HS-27A (cell line): Measurements from ENCODE around the gene KPNA5.
"Not testable (repeated sequence)": the region's sequence is repeated elsewhere in the genome, so short reads cannot be mapped to it uniquely, and the experiment has no call there.

Experiments
- DNase-seq: peaks from one replicate; pipeline ENCODE4 v3.0.0-alpha.2; 2012; ENCODE audit warnings: low read depth, missing footprints

The KPNA5 gene

DNA sequence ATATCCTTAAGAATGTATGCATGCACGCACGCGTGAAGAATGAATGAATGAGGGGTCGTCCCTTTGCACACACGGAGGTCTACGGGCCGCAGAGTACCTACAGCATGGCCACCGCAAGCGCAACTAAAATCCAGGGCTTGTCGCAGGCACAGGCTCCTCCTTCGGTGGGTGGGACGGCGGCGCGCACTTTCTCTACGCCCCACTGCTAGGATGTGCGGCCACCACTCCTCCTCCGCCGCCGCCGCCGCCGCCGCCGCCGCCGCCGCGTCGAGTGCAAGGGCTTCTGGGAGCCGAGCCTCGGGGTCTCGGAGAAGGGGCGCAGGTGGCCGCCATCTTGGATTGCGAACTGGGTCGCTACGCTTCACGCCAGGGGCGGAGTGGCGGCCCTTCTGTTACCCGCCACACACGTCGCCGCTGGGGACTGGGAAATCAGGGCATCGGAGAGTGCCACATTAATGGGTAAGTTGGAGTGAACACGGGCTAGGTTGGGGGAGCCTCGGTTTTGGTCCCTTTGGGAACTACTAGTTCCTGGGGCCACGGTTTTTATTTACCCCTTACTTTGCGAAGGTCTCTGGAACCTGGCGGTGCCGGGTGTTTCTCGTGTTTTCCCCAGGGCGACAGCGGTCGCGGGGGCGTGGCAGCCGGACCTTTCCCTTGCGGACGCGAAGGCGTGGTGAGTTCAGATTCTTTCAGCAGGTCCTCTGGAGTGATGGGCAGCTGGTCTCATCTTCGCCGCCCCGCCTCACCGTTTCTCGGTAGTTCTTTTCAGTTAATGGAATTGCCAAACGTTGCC lies at the start of gene KPNA5:
Gene KPNA5 (plus strand): TSS at position 332 of the 793 bp plus-strand sequence. CDS start 124 bp downstream, at position 456.
- DNase-seq: peak; percentile 51

DNA sequence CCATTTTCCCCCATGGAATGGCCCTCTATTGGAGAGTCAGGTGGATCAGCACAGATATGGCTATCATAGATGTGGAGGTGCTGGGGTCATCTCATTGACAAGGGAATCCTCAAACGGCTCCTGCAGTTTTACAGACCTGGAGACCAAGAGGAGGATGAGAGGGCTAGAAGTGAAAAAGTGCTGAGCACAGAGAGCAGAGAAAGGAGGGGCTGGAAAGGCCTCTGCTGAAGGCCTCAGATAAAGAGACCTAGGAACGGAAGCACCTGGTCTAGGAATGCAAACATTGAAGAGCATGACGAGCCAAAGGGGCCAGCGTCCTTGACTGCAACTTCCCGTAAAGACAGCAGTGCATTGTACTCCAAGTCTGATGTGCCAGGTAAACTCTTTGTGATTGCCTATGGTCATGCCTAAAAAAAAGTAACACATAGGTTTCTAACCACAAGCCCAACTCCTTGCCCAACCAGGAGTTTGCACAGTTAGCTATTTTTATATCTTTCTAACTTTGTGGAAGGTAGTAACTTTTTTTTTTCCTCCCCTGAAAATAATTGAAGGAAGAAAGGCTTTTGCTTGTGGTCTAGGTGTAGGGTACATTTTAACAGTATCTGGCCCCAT lies 49.5 kb upstream of the KPNA5 start:
- DNase-seq: no peak

DNA sequence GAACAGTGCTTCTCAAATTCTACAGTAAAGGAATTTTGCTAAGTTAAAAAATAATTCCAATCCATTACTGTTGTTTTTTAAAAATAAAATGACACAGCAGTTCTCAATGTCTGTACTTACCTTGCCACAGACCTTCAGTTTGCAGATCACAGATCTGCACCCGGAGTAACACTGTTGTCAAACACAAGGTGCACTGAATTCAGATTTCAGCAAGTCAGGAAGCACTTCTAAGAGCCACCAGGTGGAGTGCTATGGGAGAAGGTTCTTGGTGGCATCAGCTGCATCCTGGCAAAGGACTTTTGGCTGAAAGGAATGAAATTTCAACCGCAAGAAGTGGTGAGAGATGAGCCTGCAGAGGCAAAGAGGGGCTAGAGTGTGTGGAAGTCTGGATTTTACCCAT lies 47.3 kb upstream of the KPNA5 start:
- DNase-seq: no peak

DNA sequence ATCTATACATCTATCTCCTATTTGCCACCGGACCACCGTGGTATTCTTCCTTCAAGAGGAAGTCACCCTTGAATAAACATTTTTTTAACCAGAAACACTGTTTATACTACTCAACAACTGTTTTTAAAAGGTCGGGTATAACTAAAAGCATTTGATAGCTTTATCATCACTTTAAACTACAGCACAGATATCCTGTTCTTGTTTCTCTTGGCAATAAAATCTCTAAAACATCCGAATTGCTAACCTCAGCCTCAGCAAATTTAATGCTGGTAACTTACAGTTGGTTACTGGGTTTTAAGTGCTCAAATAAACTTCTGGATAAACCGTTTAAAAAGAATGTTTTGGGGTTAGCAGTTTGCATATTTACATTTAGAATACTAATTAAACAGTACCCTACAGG lies 32.9 kb upstream of the KPNA5 start:
- DNase-seq: no peak

DNA sequence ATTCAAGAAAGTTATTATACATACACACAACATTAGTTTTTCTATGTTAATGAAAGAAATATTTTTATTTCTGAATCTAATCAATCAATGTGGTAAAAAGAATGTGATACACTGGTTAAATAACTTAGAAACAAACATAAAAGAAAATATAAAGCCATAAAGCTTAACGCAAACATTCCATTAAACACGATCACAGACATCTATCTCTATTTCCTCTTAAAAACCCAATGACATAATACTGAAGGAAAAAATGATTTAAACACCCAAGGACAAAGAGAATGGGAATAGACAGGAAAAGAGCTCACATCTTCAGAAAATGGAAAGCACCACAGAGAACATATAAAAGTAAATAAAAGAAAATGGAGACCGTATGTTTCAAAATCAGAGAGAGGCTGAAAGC lies 31.9 kb upstream of the KPNA5 start:
- no peak for DNase-seq

DNA sequence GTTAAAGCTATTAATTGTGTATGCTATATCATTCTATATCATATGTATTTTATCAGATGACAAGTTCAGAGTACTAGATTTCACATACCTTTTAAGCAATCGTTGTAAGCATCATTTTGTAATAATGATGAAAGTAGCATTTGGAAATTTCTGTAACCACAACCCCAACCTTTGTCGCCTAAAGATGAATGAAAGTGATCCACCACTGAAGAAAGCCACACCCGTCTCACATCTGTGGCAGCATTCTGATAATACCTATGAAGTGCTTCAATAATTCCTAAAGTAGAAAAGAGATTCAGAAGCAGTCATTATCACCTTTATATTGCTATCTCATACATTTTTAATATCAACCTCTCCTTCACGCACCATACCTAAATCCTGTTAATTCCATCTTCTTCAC lies 29.1 kb upstream of the KPNA5 start:
- DNase-seq: no peak

DNA sequence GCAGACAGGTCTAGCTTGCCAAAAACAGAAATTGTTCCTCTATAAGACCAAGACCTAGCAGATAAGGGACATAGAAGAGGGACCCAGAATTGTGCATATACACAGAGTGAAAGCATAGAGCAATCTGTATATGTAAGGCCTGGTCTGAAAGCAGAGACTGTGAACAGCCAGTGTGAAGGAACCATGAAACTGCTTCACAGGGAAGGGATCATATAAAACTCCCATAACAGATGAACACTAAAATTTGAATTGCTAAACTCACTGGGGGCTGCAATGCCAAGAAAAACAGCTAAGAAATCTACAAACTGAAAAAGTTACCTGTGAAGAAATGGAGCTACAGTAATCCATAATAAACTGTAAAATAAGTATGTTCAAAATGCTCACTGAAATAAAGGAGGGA lies 19.4 kb upstream of the KPNA5 start:
- DNase-seq: no peak

DNA sequence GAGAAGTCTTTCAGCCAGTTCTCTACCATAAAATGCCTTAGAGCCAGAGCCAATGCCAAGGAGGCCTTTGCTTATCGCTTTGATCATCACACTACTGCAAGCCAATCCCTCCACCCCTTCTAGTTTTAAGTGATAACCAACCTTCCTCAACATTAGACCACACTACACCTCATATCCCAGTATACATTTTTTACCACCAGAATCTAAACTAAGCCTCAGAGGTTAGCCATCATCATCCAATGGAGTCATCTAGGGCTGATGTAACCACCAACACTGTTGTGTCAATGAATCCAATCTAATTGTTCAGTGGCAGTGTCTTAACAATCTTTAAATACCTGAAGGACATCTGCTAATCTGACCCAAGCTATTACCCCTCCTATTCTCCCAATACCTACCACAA lies 18.8 kb upstream of the KPNA5 start:
- no peak for DNase-seq

DNA sequence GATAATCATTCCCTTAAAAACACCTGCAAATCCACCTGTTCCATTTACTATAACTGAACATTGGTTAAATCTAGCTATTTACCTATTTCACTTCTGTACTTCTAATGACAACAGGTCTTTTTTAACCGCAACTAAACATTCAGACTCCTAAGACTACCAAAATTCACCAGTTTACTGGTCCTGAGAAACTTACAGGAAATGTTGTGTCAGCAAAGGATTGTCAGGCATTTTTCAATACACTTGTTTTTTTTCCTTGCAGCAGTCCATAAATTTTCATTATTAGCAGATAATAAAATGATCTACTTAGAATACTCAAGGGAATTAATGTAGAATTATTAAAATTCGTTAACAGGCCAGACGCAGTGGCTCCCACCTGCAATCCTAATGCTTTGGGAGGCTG lies 17.7 kb upstream of the KPNA5 start:
- DNase-seq: no peak

DNA sequence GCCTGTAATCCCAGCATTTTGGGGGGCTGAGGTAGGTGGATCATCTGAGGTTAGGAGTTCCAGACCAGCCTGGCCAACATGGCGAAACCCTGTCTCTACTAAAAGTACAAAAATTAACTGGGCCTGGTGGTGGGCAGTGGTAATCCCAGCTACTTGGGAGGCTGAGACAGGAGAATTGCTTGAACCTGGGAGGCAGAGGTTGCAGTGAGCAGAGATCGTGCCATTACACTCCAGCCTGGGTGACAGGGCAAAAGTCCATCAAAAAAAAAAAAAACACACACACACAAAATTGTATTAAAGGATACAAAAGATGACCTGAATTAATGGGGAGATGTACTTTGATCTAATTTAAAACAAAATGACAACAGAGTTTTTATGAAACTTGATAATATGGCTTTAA lies 16.8 kb upstream of the KPNA5 start:
- DNase-seq: not testable (repeated sequence)

DNA sequence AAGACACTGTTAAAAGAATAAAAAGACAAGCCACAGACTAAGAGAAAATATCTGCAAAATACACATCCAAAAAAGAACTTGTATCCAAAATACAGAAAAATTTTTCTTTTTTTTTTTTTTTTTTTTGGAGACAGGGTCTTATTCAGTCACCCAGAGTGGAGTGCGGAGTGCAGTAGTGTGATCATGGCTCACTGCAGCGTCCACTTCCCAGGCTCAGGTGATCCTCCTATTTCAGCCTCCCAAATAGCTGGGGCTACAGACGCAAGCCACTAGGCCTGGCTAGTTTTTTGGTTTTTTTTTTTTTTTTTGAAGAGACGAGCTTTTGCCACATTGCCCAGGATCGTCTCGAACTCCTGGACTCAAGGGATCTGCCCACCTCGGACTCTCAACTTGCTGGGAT lies 15.5 kb upstream of the KPNA5 start:
- DNase-seq: no peak

DNA sequence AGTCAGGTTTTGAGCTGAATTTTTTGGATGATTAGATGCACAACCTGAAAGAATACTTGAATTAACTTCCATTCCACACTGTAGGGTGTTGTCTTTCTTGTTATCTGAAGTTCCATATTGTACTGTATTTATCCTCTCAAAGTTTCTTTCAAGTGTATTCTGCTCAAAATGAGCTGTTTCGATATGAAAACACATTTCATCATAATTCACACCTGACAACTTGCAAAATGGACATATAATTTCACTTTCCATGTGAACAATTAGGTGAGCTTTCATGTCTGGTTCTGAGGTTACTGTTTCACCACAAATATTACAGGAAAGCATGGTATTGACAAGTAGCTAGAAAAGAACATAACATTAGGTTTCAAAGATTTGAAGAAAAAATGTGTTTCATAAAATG lies 14.1 kb upstream of the KPNA5 start:
- DNase-seq: no peak

DNA sequence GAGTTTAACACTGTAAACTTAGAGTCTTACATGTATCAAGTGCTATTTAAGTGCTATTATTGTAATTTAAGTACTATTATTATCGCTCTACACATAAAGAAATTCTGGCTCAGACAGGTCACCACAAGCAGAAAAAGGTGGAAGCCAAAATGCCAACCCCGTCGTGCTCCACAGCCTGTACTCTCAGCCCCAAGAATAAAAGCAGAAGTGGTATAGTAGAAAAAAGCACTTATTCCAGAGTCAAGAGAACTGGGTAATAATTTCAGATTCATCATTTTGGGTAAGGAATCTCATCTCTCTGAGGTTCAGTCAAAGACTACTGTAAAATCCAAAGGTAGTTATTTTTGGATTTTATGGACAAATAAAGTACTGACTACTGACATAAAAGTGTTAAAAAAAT lies 13.4 kb upstream of the KPNA5 start:
- DNase-seq: no peak

DNA sequence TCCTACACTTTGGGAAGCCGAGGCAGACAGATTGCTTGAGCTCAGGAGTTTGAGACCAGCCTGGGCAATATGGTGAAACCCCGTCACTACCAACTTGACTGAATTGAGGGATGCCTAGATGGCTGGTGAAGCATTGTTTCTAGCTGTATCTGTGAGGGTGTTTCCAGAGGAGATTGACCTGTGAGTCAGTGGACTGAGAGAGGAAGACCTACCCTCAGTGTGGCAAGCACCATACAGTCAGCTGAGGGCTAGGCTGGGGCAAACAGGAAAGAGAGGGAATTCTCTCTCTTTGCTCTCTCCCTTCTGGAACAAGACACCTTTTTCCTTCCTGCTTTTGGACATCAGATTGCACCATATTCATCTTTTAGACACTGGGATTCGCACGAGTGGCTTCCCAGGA lies 8.7 kb upstream of the KPNA5 start:
- DNase-seq: no peak

DNA sequence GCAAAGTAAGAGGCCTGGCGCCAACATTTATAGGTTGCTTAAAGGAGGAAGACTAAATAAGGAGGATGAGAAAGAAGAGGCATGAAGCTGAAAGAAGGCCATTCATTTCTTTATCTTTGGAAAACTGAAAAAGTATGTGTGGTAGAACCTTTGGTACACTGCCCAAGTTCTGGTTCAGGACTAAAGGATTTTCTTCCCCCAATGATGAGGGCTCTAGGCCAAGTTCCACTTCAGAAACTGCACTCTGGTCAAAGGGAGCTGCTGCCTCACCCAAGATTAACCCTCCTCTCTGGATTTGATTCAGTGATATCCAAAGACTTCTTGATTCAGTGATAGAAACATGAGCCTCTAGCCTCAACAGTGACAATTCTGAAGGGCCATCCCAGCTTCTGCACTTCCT lies 5.0 kb upstream of the KPNA5 start:
- no peak for DNase-seq

DNA sequence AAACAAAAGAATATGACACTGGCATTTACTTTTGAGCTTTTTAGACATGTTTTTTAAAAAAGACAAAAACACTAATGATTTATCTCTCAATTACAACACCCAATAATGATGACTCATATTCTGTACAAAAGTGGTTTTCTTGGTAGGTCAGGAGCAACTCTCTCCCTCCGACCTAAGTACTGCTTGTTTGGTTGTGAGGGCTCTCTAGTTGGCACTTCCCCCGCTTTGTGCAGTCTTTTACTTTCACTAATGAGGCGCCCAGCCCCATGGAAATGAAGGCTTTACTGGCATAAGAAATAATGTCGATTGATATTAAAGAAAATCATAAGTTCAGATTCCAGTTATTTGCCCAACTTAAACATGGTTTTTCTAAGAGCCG lies 1.3 kb downstream of the KPNA5 start:
- DNase-seq: no peak

DNA sequence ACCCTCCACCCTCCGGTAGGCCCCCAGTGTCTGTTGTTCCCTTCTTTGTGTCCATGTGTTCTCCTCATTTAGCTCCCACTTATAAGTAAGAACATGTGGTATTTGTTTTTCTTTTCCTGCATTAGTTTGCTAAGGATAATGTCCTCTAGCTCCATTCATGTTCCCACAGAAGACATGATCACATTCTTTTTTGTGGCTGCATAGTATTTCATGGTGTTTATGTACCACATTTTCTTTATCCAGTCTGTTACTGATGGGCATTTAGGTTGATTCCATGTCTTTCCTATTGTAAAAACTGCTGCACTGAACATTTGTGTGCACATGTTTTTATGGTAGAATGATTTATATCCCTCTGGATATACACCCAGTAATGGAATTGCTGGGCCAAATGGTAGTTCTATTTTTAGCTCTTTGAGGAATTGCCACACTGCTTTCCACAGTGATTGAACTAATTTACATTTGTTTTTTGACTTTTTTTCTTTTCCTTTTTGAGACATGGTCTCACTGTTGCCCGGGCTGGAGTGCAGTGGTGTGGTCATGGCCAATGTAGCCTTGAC lies 4.5 kb downstream of the KPNA5 start:
- no peak for DNase-seq

DNA sequence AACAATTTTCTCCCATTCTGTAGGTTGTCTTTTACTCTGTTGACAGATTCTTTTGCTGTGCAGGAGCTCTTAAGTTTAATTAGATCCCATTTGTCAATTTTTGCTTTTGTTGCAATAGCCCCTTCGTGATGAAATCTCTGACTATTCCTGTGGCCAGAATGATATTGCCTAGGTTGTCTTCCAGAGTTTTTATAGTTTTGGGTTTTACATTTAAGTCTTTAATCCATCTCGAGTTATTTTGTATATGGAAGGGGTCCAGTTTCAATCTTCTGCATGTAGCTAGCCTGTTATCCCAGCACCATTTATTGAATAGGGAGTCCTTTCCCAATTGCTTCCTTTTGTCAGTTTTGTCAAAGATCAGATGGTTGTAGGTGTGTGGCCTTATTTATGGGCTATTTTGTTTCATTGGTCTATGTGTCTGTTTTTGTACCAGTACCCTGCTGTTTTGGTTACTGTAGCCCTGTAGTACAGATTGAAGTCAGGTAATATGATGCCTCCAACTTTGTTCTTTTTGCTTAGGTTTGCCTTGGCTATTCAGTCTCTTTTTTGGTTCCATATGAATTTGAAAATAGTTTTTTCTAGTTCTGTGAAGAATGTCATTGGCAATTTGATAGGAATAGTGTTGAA lies 5.6 kb downstream of the KPNA5 start:
- not testable (repeated sequence) for DNase-seq

DNA sequence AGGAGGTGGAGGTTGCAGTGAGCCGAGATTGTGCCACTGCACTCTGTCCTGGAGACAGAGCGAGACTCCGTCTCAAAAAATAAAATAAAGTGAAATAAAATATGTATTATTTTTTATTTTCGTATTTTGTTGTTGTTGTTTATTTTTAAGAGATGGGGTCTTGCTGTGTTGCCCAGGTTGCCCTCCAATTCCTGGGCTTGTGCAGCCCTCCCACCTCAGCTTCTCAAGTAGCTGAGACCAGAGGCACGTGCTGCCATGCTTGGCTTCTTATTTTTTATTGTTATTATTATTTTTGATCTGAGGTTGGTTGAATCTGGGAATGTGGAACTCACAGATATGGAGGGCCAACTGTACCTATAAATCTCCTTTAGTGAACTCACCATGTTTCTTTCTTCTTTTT lies 10.1 kb downstream of the KPNA5 start:
- no peak for DNase-seq

DNA sequence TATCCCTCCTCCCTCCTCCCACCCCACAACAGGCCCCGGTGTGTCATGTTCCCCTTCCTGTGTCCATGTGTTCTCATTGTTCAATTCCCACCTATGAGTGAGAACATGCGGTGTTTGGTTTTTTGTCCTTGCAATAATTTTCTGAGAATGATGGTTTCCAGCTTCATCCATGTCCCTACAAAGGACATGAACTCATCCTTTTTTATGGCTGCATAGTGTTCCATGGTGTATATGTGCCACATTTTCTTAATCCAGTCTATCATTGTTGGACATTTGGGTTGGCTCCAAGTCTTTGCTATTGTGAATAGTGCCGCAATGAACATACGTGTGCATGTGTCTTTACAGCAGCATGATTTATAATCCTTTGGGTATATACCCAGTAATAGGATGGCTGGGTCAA lies 11.9 kb downstream of the KPNA5 start:
- DNase-seq: not testable (repeated sequence)

DNA sequence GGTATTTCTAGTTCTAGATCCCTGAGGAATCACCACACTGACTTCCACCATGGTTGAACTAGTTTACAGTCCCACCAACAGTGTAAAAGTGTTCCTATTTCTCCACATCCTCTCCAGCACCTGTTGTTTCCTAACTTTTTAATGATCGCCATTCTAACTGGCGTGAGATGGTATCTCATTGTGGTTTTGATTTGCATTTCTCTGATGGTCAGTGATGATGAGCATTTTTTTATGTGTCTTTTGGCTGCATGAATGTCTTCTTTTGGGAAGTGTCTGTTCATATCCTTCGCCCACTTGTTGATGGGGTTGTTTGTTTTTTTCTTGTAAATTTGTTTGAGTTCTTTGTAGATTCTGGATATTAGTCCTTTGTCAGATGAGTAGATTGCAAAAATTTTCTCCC lies 12.3 kb downstream of the KPNA5 start:
- not testable (repeated sequence) for DNase-seq

DNA sequence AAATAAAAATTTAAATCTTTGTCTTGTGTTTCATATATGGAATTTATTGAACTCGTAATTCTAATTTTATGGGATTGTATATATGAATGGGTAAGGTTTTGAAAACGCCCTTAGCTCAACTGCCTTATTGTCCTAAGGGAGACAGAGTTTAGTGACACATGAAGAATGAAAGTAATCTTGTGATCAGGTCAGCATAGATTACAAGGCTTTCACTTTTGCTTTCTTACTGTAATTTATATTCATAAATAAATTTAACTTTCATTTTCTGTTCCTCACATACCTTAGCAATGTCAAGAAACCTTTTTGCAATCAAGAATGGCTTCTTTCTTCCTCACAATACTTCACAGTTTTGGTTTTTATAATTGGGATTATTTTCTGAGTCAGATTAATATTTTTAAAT lies 14.4 kb downstream of the KPNA5 start:
- DNase-seq: no peak

DNA sequence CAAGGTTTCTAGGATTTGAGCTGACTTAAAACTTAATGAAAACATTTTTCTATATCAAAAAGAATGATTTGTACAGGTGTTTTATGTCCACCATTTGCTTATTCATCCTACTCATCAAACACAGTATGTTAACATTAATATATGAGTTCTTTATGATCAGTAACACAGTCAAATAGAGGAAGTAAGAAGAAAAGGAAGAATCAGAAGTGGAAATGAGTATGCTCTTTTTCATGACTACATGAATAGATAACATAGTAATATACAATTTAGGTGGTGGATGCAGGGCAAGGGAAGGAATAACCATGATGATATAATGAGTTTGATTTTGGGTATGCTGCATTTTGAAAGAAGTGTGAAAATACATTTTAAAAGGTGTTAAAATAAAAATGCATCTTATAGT lies 16.5 kb downstream of the KPNA5 start:
- no peak for DNase-seq
